ENCODE data around the gene BICDL1.

DNA sequence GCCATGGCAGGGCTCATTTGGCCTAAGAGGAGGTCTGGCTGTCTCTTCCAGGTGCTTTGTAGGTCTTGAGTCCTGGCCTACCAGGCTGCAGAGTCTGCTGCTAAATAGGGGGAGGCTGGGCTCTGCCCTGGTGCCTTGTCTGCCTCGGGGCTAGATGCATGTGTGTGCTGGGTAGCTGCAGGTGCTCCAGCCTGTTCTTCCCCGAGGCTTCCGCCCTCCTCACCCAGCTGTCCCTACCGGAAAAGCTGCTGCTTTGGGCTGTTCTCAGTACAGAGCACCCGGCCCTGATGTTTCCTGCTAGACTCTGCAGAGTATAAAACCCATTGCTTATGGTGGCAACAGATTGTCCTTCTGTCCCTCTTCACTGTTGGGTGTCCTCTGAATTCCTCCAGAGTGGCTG is 89.8 kb downstream of the BICDL1 start:
- TF ChIP-seq CTCF (IDR thresholded peaks at IDR 0.05): no peak
- no peak for TF ChIP-seq POLR2AphosphoS5 (IDR thresholded peaks at IDR 0.05)
- TF ChIP-seq EP300 (IDR thresholded peaks at IDR 0.05): no peak
- no peak for TF ChIP-seq POLR2A (IDR thresholded peaks at IDR 0.05)
